OCI-LY3 (cell line): ENCODE data around the gene TMEM232.
A peak's percentile ranks its signal among the peaks of the same experiment; 100 is the strongest.

Source experiments
- H2AFZ ChIP-seq: fragments of 200-600, 300-600 bp; shearing (Covaris generic); 2 replicates; pipeline ENCODE4 v1.6.0; 2014; ENCODE audit warnings: antibody characterized with exemption, low read depth, low read length
- H3K27ac ChIP-seq: fragments of 200-600, 300-600 bp; sonication (generic); 2 replicates; pipeline ENCODE4 v1.5.1; 2014; ENCODE audit warnings: mild to moderate bottlenecking, low read length, moderate library complexity, mixed read lengths
- H3K27me3 ChIP-seq: fragments of 200-600, 300-600 bp; sonication (generic); 2 replicates; pipeline ENCODE4 v1.6.1; 2014; ENCODE audit warnings: low read depth, low read length, mixed read lengths
- H3K36me3 ChIP-seq: fragments of 200-600, 300-600 bp; sonication (generic); replicated peaks from 2 replicates; pipeline ENCODE3; 2014; ENCODE audit warnings: low read depth, low read length, mixed read lengths
- H3K4me1 ChIP-seq: fragments of 300-600, 200-600 bp; sonication (generic); 2 replicates; pipeline ENCODE4 v1.6.1; 2014; ENCODE audit warnings: low read length, mixed read lengths
- H3K4me2 ChIP-seq: fragments of 200-600, 300-600 bp; sonication (generic); 2 replicates; pipeline ENCODE4 v1.6.1; 2014; ENCODE audit warnings: low read length, mixed read lengths
- H3K4me3 ChIP-seq: fragments of 300-600, 200-600 bp; sonication (generic); 2 replicates; pipeline ENCODE4 v1.5.1; 2014; ENCODE audit warnings: antibody characterized with exemption, mild to moderate bottlenecking, low read length, moderate library complexity
- H3K79me2 ChIP-seq: fragments of 300-600, 200-600 bp; shearing (Covaris generic); 2 replicates; pipeline ENCODE4 v1.6.1; 2014; ENCODE audit warnings: mild to moderate bottlenecking, low read length, mixed read lengths
- H3K9ac ChIP-seq: fragments of 300-600, 200-600 bp; shearing (Covaris generic); 2 replicates; pipeline ENCODE4 v1.6.0; 2014; ENCODE audit warnings: mild to moderate bottlenecking, low read length, moderate library complexity
- H3K9me3 ChIP-seq: fragments of 200-600, 300-600 bp; shearing (Covaris generic); 2 replicates; pipeline ENCODE4 v1.6.1; 2014; ENCODE audit warnings: low read length, mixed read lengths; ENCODE audit not compliant: insufficient read depth
- H4K20me1 ChIP-seq: fragments of 200-600, 300-600 bp; sonication (generic); 2 replicates; pipeline ENCODE4 v1.6.1; 2016; ENCODE audit warnings: low read length, mixed read lengths; ENCODE audit not compliant: insufficient read depth
- CTCF ChIP-seq: fragments of 200-600, 300-600 bp; sonication (generic); IDR thresholded peaks from 2 replicates; pipeline ENCODE4 v1.5.1; 2014; ENCODE audit warnings: antibody characterized with exemption, low read length, low read depth
- EZH2phosphoT487 ChIP-seq: fragments of 200-600 bp; shearing (Covaris generic); IDR thresholded peaks from 2 replicates; pipeline ENCODE4 v1.6.1; 2018; ENCODE audit warnings: antibody characterized with exemption, mixed run types, low read depth

The TMEM232 gene

GRCh38 chr5:110726249-110727024 is at the start of gene TMEM232:
Gene TMEM232, minus strand, starts transcription at chr5:110726671. Its CDS starts 59,319 bp downstream, at chr5:110667352.
- TF ChIP-seq EZH2phosphoT487 (no peak), CTCF (no peak)
- Histone ChIP-seq H3K4me1 (no peaks in the 10 kb centered on the region), H2AFZ (peak within 1 kb of the TSS; percentile 100), H3K36me3 (no peaks in the 10 kb centered on the region), H3K4me2 (peak within 1 kb of the TSS; percentile 86), H3K27me3 (no peaks in the 10 kb centered on the region), H3K79me2 (no peaks in the 10 kb centered on the region), H4K20me1 (no peaks in the 10 kb centered on the region), H3K9ac (peak within 1 kb of the TSS; percentile 58), H3K4me3 (peak within 1 kb of the TSS; percentile 95), H3K9me3 (no peaks in the 10 kb centered on the region), H3K27ac (no peak within 1 kb of the TSS)

- Histone ChIP-seq H3K27me3 (no peaks in the 10 kb centered on the region), H2AFZ (no peak overlapping the region), H3K79me2 (no peaks in the 10 kb centered on the region), H4K20me1 (no peaks in the 10 kb centered on the region), H3K9me3 (no peaks in the 10 kb centered on the region), H3K27ac (no peak overlapping the region), H3K4me3 (no peak overlapping the region), H3K36me3 (no peaks in the 10 kb centered on the region), H3K9ac (no peak overlapping the region), H3K4me1 (no peaks in the 10 kb centered on the region), H3K4me2 (no peak overlapping the region)
- no peak for TF ChIP-seq EZH2phosphoT487
- no peak for TF ChIP-seq CTCF
These were observed 43.8 kb upstream of the TMEM232 start for GRCh38 chr5:110770286-110770685.

DNA sequence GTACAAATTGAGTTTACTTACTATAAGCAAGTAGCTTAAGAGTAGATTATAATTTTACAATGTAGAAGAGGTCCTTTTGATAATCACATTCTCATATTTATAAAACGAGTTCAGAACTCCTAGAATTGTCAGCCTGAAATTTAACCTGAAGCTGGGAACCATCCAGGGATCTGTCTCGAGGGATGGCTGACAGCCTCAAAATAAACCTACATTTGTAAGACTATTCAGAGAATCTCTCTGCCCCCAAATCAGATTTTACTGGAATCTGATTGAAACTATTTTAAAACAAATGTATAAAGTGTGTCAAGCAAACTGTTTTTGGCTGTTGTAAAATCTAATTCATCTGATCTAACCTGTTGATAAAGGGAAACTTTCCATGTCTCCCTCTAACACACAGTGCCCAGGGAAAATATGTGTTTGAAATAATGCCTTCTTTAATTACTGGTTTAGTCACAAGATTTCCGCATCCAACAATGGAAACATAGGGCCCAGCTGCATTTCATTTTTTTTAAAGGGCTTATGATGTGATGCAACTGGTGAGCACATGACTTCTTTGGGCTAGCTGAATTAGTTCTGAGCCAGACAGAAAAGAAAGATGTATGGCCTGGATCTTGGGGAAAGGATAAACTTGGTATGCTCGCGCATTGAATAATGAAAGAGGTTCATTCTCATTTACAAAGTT is 42.7 kb upstream of the TMEM232 start:
- Histone ChIP-seq H3K4me2 (no peak overlapping the region), H3K4me3 (no peak overlapping the region)
- TF ChIP-seq EZH2phosphoT487, result no peak
- no peak for TF ChIP-seq CTCF

DNA sequence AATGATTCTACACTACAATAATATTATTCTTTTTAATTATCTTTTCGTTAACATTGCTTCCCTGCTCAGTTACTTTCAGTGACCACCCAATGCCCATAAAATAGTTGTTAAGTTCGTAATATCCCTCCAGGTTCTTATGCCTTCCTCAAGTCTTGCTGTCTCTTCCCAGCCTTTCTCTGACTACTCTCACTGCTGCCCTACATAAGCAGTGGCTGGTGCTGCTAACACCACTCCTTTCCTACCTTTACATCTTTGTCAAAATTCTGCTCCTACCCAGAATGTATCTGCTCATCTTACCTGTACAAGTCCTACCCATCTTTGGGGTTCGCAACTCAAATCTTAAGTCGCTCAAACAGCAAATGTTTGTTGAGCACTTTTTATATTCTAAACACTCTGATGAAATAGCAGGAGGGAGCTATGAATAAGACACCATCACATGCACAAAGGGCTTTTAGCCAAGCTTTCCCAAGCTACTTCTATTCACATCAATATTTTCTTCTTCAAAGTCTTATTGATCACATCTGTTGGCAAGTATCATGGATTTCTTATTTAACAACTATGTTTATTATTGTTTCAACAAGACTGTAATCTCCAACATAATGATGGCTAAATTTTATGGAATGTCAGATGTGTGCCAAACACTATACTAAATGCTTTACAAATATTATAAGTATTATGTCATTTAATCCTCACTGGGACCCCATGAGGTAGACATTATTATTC is 41.8 kb upstream of the TMEM232 start:
- Histone ChIP-seq H3K27ac (no peak overlapping the region), H3K79me2 (no peaks in the 10 kb centered on the region), H3K4me3 (no peak overlapping the region), H2AFZ (no peak overlapping the region), H3K36me3 (no peaks in the 10 kb centered on the region), H3K9ac (no peak overlapping the region), H3K4me2 (no peak overlapping the region), H3K27me3 (no peaks in the 10 kb centered on the region), H3K9me3 (no peaks in the 10 kb centered on the region), H4K20me1 (no peaks in the 10 kb centered on the region), H3K4me1 (no peaks in the 10 kb centered on the region)
- TF ChIP-seq CTCF (no peak), EZH2phosphoT487 (no peak)

More for the DNA sequence above, 42.7 kb upstream of the TMEM232 start:
- Histone ChIP-seq H3K27me3 (no peaks in the 10 kb centered on the region), H3K9me3 (no peaks in the 10 kb centered on the region), H3K27ac (no peak overlapping the region), H4K20me1 (no peaks in the 10 kb centered on the region), H3K9ac (no peak overlapping the region), H2AFZ (no peak overlapping the region), H3K36me3 (no peaks in the 10 kb centered on the region), H3K4me1 (no peaks in the 10 kb centered on the region), H3K79me2 (no peaks in the 10 kb centered on the region)
